ENCODE measurements around the gene WIPI1.

- TF ChIP-seq CTCF (IDR thresholded peaks at IDR 0.05; ENCODE audit: low read length) = no peak
- no peak for TF ChIP-seq EZH2 (IDR thresholded peaks at IDR 0.05; ENCODE audit: borderline replicate concordance, low read length)
Observed at GRCh38 chr17:68428498-68429172, 28.7 kb downstream of the WIPI1 start.
